ENCODE measurements around the gene SNRNP35. TPM values are rescaled to one million over a fixed set of nuclear protein-coding genes. Genes with fewer than 3 reads are reported as not detected.
"Not testable (repeated sequence)": the region's sequence is repeated elsewhere in the genome, so short reads cannot be mapped to it uniquely, and the experiment has no call there.

SNRNP35 gene
- total and polyA plus RNA-seq, 2 donors (not counting 1 experiment from before 2014, with no cell fraction given) = 33.8 to 57.8 TPM

DNA sequence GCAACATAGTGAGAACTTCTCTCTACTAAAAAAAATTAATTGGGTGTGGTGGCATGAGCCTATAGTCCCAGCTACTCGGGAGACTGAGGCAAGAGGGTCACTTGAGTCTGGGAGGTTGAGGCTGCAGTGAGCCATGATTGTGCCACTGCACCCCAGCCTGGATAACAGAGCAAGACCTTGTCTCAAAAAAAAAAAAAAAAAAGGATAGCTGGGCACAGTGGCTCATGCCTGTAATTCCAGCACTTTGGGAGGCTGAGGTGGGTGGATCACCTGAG lies 5.7 kb upstream of the SNRNP35 start:
- intact Hi-C loops (cut with micrococcal nuclease) = loop anchor here (10.0 kb wide), 1 partner anchor 83 kb away; the partner anchor contains the start of gene RILPL1
- H3K4me1 Mint-ChIP-seq = peaks cover 14% of the 10 kb centered on the region
- not testable (repeated sequence) for H3K9ac ChIP-seq (ENCODE audit: low read length); H3K4me3 ChIP-seq (ENCODE audit: control extremely low read depth in 1 of 5, extremely low read depth in 1 of 5, insufficient read depth in 1 of 5, low read depth in 2 of 5, low read length in 4 of 5); H3K4me3 Mint-ChIP-seq; H3K27ac Mint-ChIP-seq; H4K20me1 ChIP-seq (ENCODE audit: control insufficient read depth, insufficient read depth, low read length, poor library complexity, severe bottlenecking); H3K9me3 Mint-ChIP-seq (ENCODE audit: insufficient read depth); H3K36me3 ChIP-seq (replicated peaks in 1 of 2; ENCODE audit: control extremely low read depth in 1 of 2, control insufficient read depth in 1 of 2, extremely low read depth in 1 of 2, insufficient read depth in 2 of 2, low read length in 1 of 2); H3K27me3 Mint-ChIP-seq; H3K9me3 ChIP-seq (ENCODE audit: control extremely low read depth in 1 of 3, control insufficient read depth in 2 of 3, insufficient read depth in 1 of 3, low read length in 2 of 3); H3K4me2 ChIP-seq (replicated peaks; ENCODE audit: low read depth, low read length, poor library complexity, severe bottlenecking); H2AFZ ChIP-seq (ENCODE audit: insufficient read depth, low read depth, low read length, poor library complexity, severe bottlenecking); H3K27me3 ChIP-seq (replicated peaks in 1 of 4; ENCODE audit: control extremely low read depth in 1 of 4, control insufficient read depth in 3 of 4, insufficient read depth in 4 of 4, low read length in 3 of 4); DNase-seq; H3K27ac ChIP-seq (ENCODE audit: low read length in 2 of 2); H3K79me2 ChIP-seq (ENCODE audit: control insufficient read depth, insufficient read depth, low read length); ATAC-seq (ENCODE audit: low read depth)
- CTCF ChIA-PET = interaction anchor here (0.9 to 1.3 kb wide), 2 partner anchors 9 to 15 kb away, joined by 4 to 5 read pairs; no protein-coding TSS in a partner anchor
- POLR2A ChIA-PET = interaction anchor here (0.6 to 1.0 kb wide), 3 partner anchors 10 to 638 kb away, joined by 3 to 7 read pairs (median 4); no protein-coding TSS in a partner anchor
- H3K4me1 ChIP-seq (ENCODE audit: control insufficient read depth in 2 of 2, insufficient read depth in 2 of 2, low read length in 2 of 2) = peaks cover 3 to 14% of the 10 kb centered on the region in 2 donors
- WGBS (ENCODE audit: insufficient coverage) = no CpG with 5 or more reads among the region's 1 CpG

DNA sequence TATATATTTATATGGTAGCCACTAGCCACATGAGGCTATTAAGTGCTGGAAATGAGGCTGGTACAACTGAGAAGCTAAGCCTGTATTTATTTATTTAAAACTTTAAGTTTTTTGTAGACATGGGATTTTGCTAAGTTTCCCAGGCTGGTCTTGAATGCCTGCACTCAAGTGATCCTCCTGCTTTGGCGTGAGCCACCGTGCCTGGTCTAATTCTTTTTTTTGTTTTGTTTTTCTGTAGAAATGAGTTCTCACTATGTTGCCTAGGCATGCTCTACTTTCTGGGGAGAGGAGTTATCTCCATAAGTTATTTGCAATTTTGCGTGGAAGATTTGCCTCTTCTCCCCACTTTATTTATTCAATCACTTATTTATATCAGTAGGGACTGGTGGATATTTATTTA lies 4.8 kb upstream of the SNRNP35 start:
- no peaks in the 10 kb centered on the region for H3K9me3 Mint-ChIP-seq (ENCODE audit: insufficient read depth)
- TF ChIP-seq, protein P1, sequence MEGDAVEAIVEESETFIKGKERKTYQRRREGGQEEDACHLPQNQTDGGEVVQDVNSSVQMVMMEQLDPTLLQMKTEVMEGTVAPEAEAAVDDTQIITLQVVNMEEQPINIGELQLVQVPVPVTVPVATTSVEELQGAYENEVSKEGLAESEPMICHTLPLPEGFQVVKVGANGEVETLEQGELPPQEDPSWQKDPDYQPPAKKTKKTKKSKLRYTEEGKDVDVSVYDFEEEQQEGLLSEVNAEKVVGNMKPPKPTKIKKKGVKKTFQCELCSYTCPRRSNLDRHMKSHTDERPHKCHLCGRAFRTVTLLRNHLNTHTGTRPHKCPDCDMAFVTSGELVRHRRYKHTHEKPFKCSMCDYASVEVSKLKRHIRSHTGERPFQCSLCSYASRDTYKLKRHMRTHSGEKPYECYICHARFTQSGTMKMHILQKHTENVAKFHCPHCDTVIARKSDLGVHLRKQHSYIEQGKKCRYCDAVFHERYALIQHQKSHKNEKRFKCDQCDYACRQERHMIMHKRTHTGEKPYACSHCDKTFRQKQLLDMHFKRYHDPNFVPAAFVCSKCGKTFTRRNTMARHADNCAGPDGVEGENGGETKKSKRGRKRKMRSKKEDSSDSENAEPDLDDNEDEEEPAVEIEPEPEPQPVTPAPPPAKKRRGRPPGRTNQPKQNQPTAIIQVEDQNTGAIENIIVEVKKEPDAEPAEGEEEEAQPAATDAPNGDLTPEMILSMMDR (IDR thresholded peaks at IDR 0.05) = no peak
- no peak for TF ChIP-seq EZH2 (IDR thresholded peaks at IDR 0.05; ENCODE audit: borderline replicate concordance, insufficient read depth, low read depth, low read length, poor library complexity, severe bottlenecking)
- DNase-seq (no peak), ATAC-seq (ENCODE audit: low read depth) (no peak)
- H3K27ac Mint-ChIP-seq = no peak overlapping the region
- Histone ChIP-seq H2AFZ (ENCODE audit: insufficient read depth, low read depth, low read length, poor library complexity, severe bottlenecking) (no peak overlapping the region), H3K79me2 (ENCODE audit: control insufficient read depth, insufficient read depth, low read length) (peaks cover under 1% of the 10 kb centered on the region), H3K9ac (ENCODE audit: low read length) (no peak overlapping the region), H3K4me1 (ENCODE audit: control insufficient read depth in 2 of 2, insufficient read depth in 2 of 2, low read length in 2 of 2) (peaks cover 0 to 5% of the 10 kb centered on the region in 2 donors), H4K20me1 (ENCODE audit: control insufficient read depth, insufficient read depth, low read length, poor library complexity, severe bottlenecking) (no peaks in the 10 kb centered on the region), H3K36me3 (replicated peaks in 1 of 2; ENCODE audit: control extremely low read depth in 1 of 2, control insufficient read depth in 1 of 2, extremely low read depth in 1 of 2, insufficient read depth in 2 of 2, low read length in 1 of 2) (no peaks in the 10 kb centered on the region), H3K27ac (ENCODE audit: low read length in 2 of 2) (no peak overlapping the region), H3K27me3 (replicated peaks in 1 of 4; ENCODE audit: control extremely low read depth in 1 of 4, control insufficient read depth in 3 of 4, insufficient read depth in 4 of 4, low read length in 3 of 4) (no peaks in the 10 kb centered on the region), H3K9me3 (ENCODE audit: control extremely low read depth in 1 of 3, control insufficient read depth in 2 of 3, insufficient read depth in 1 of 3, low read length in 2 of 3) (no peaks in the 10 kb centered on the region), H3K4me3 (ENCODE audit: control extremely low read depth in 1 of 5, extremely low read depth in 1 of 5, insufficient read depth in 1 of 5, low read depth in 2 of 5, low read length in 4 of 5) (no peak overlapping the region), H3K4me2 (replicated peaks; ENCODE audit: low read depth, low read length, poor library complexity, severe bottlenecking) (no peak overlapping the region)
- WGBS (ENCODE audit: insufficient coverage) = no CpG with 5 or more reads among the region's 3 CpGs
- no peak overlapping the region for H3K4me3 Mint-ChIP-seq
- H3K27me3 Mint-ChIP-seq = no peaks in the 10 kb centered on the region
- peaks cover 9% of the 10 kb centered on the region for H3K4me1 Mint-ChIP-seq
- ChIA-PET POLR2A (no interaction called here), CTCF (no interaction called here)
- intact Hi-C loops (cut with micrococcal nuclease) = loop anchor here (10.0 kb wide), 1 partner anchor 82 kb away; the partner anchor contains the start of gene RILPL1

DNA sequence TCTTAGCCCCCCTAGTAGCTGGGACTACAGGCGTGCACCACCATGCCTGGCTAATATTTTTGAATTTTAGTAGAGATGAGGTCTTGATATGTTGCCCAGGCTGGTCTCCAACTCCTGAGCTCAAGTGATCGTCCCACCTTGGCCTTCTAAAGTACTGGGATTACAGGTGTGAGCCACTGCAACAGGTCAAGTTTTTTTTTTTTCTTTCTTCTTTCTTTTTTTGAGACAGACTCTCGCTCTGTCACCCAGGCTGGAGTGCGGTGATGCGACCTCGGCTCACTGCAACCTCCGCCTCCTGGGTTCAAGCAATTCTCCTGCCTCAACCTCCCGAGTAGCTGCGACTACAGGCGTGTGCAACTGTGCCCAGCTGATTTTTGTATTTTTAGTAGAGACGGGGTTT lies 5.2 kb downstream of the SNRNP35 start:
- POLR2A ChIA-PET = interaction anchor here (0.7 kb wide), 1 partner anchor 1424 kb away, joined by 3 read pairs; no protein-coding TSS in a partner anchor
- H3K27me3 Mint-ChIP-seq; H3K27ac ChIP-seq (ENCODE audit: low read length in 2 of 2); ATAC-seq (ENCODE audit: low read depth); H3K4me3 ChIP-seq (ENCODE audit: control extremely low read depth in 1 of 5, extremely low read depth in 1 of 5, insufficient read depth in 1 of 5, low read depth in 2 of 5, low read length in 4 of 5); H3K9me3 ChIP-seq (ENCODE audit: control extremely low read depth in 1 of 3, control insufficient read depth in 2 of 3, insufficient read depth in 1 of 3, low read length in 2 of 3); H3K27me3 ChIP-seq (replicated peaks in 1 of 4; ENCODE audit: control extremely low read depth in 1 of 4, control insufficient read depth in 3 of 4, insufficient read depth in 4 of 4, low read length in 3 of 4); H3K4me2 ChIP-seq (replicated peaks; ENCODE audit: low read depth, low read length, poor library complexity, severe bottlenecking); H3K9ac ChIP-seq (ENCODE audit: low read length); H3K4me3 Mint-ChIP-seq; H3K9me3 Mint-ChIP-seq (ENCODE audit: insufficient read depth); H3K27ac Mint-ChIP-seq; intact Hi-C loops (cut with micrococcal nuclease); DNase-seq; H2AFZ ChIP-seq (ENCODE audit: insufficient read depth, low read depth, low read length, poor library complexity, severe bottlenecking): not testable (repeated sequence)
- H3K4me1 ChIP-seq (ENCODE audit: control insufficient read depth in 2 of 2, insufficient read depth in 2 of 2, low read length in 2 of 2) = peaks cover 12 to 17% of the 10 kb centered on the region in 2 donors
- H3K4me1 Mint-ChIP-seq = peaks cover 34% of the 10 kb centered on the region
- WGBS (ENCODE audit: insufficient coverage) = 97% methylated on average over 10 of the region's 11 CpGs
- H3K36me3 ChIP-seq (replicated peaks in 1 of 2; ENCODE audit: control extremely low read depth in 1 of 2, control insufficient read depth in 1 of 2, extremely low read depth in 1 of 2, insufficient read depth in 2 of 2, low read length in 1 of 2) = peaks cover 0 to 21% of the 10 kb centered on the region in 2 experiments
- peaks cover 93% of the 10 kb centered on the region for H3K79me2 ChIP-seq (ENCODE audit: control insufficient read depth, insufficient read depth, low read length)
- peaks cover 22% of the 10 kb centered on the region for H4K20me1 ChIP-seq (ENCODE audit: control insufficient read depth, insufficient read depth, low read length, poor library complexity, severe bottlenecking)
- CTCF ChIA-PET = interaction anchor here (0.9 kb wide), 1 partner anchor 20 kb away, joined by 3 read pairs; no protein-coding TSS in a partner anchor
